ENCODE data around the gene FNBP1L. TPM values are rescaled to one million over a fixed set of nuclear protein-coding genes. Genes with fewer than 3 reads are reported as not detected.

FNBP1L gene
- polyA plus RNA-seq, 1 donor (not counting 4 experiments of a cell fraction or from before 2014, with no cell fraction given) = 22.9 TPM

GRCh38 chr1:93440706-93441105 lies 7.2 kb upstream of the FNBP1L start:
- no peaks in the 10 kb centered on the region for H3K36me3 ChIP-seq (ENCODE audit: control insufficient read depth in 2 of 2, extremely low read depth in 1 of 2, insufficient read depth in 2 of 2, low read length in 2 of 2)
- no peaks in the 10 kb centered on the region for H3K9me1 ChIP-seq (ENCODE audit: control insufficient read depth, extremely low read depth, insufficient read depth, low read length)
- no peak overlapping the region for H3K9ac ChIP-seq (ENCODE audit: control insufficient read depth, extremely low read depth, insufficient read depth, low read length)
- no peak overlapping the region for H3K27ac ChIP-seq (ENCODE audit: control insufficient read depth, insufficient read depth, low read length)
- no peaks in the 10 kb centered on the region for H4K20me1 ChIP-seq (ENCODE audit: control insufficient read depth, extremely low read depth, insufficient read depth, low read length)
- no peak for TF ChIP-seq CTCF (optimal IDR thresholded peaks at IDR 0.05 in 1 of 3, IDR thresholded peaks at IDR 0.05 in 1 of 3, conservative IDR thresholded peaks at IDR 0.05 in 1 of 3; ENCODE audit: extremely low read depth in 1 of 3, insufficient read depth in 2 of 3, low read length in 3 of 3)
- TF ChIP-seq EZH2 (IDR thresholded peaks at IDR 0.05; ENCODE audit: low read length) = no peak
- H3K4me2 ChIP-seq (ENCODE audit: control insufficient read depth, extremely low read depth, insufficient read depth, low read depth, low read length) = no peak overlapping the region
- H2AFZ ChIP-seq (ENCODE audit: control insufficient read depth, low read length) = no peak overlapping the region
- peaks cover 3% of the 10 kb centered on the region for H3K4me1 ChIP-seq (ENCODE audit: control insufficient read depth, extremely low read depth, insufficient read depth, low read length)
- H3K27me3 ChIP-seq (ENCODE audit: control insufficient read depth, extremely low read depth, insufficient read depth, low read length) = no peaks in the 10 kb centered on the region
- FAIRE-seq (no peak), DNase-seq (ENCODE audit: low read depth, low spot score) (no peak)
- dilution Hi-C loops (cut with MboI; ENCODE audit: extremely low pct_ligation_motif_present, low sequenced_read_pairs) = no loop called here
- H3K9me3 ChIP-seq (ENCODE audit: control insufficient read depth, low read depth, low read length) = no peaks in the 10 kb centered on the region
- no peaks in the 10 kb centered on the region for H3K79me2 ChIP-seq (ENCODE audit: control insufficient read depth, insufficient read depth, low read length)
- H3K4me3 ChIP-seq (ENCODE audit: control insufficient read depth in 2 of 3, extremely low read depth in 1 of 3, insufficient read depth in 2 of 3, low read depth in 1 of 3, low read length in 3 of 3) = no peak overlapping the region

DNA sequence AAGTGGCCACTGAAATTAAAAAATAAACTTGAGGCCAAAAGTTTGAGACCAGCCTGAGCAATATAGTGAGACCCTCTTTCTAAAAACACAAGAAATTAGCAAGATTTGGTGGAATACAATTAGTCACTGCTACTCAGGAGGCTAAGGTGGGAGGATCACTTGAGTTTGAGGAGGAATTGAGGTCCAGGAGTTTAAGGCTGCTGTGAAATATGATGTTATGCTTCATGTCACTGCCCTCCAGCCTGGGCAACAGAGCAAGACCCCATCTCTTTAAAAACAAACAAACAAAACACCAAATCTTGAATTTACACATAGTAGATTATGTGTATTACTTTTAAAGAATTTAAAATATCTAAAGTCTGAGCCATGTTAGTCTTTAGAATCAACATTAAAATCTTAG lies 6.3 kb upstream of the FNBP1L start:
- H3K27ac ChIP-seq (ENCODE audit: control insufficient read depth, insufficient read depth, low read length) = no peak overlapping the region
- no peak overlapping the region for H2AFZ ChIP-seq (ENCODE audit: control insufficient read depth, low read length)
- no peaks in the 10 kb centered on the region for H4K20me1 ChIP-seq (ENCODE audit: control insufficient read depth, extremely low read depth, insufficient read depth, low read length)
- no peaks in the 10 kb centered on the region for H3K79me2 ChIP-seq (ENCODE audit: control insufficient read depth, insufficient read depth, low read length)
- FAIRE-seq = peak; percentile 20
- no peak for DNase-seq (ENCODE audit: low read depth, low spot score)
- H3K36me3 ChIP-seq (ENCODE audit: control insufficient read depth in 2 of 2, extremely low read depth in 1 of 2, insufficient read depth in 2 of 2, low read length in 2 of 2) = no peaks in the 10 kb centered on the region
- H3K9me3 ChIP-seq (ENCODE audit: control insufficient read depth, low read depth, low read length) = no peaks in the 10 kb centered on the region
- H3K4me3 ChIP-seq (ENCODE audit: control insufficient read depth in 2 of 3, extremely low read depth in 1 of 3, insufficient read depth in 2 of 3, low read depth in 1 of 3, low read length in 3 of 3) = no peak overlapping the region
- dilution Hi-C loops (cut with MboI; ENCODE audit: extremely low pct_ligation_motif_present, low sequenced_read_pairs) = no loop called here
- TF ChIP-seq CTCF (optimal IDR thresholded peaks at IDR 0.05 in 1 of 3, IDR thresholded peaks at IDR 0.05 in 1 of 3, conservative IDR thresholded peaks at IDR 0.05 in 1 of 3; ENCODE audit: extremely low read depth in 1 of 3, insufficient read depth in 2 of 3, low read length in 3 of 3) (no peak), EZH2 (IDR thresholded peaks at IDR 0.05; ENCODE audit: low read length) (no peak)
- H3K9ac ChIP-seq (ENCODE audit: control insufficient read depth, extremely low read depth, insufficient read depth, low read length) = no peak overlapping the region
- no peaks in the 10 kb centered on the region for H3K27me3 ChIP-seq (ENCODE audit: control insufficient read depth, extremely low read depth, insufficient read depth, low read length)
- no peaks in the 10 kb centered on the region for H3K9me1 ChIP-seq (ENCODE audit: control insufficient read depth, extremely low read depth, insufficient read depth, low read length)
- peaks cover 4% of the 10 kb centered on the region for H3K4me1 ChIP-seq (ENCODE audit: control insufficient read depth, extremely low read depth, insufficient read depth, low read length)
- no peak overlapping the region for H3K4me2 ChIP-seq (ENCODE audit: control insufficient read depth, extremely low read depth, insufficient read depth, low read depth, low read length)
